H9 (cell line): ENCODE results near the gene PPP1R7. TPM values are rescaled to one million over a fixed set of nuclear protein-coding genes. Genes with fewer than 3 reads are reported as not detected.

Experiments used
- DNase-seq: peaks from one replicate; pipeline ENCODE4 v3.0.0-alpha.2; 2017
- H2AFZ ChIP-seq: one replicate; pipeline ENCODE4 v1.6.1; 2013; ENCODE audit warnings: mild to moderate bottlenecking, low read length, control low read depth, moderate library complexity
- H2AK5ac ChIP-seq: 2 replicates; pipeline ENCODE4 v1.6.1; 2013; ENCODE audit warnings: low read length, control low read depth, mixed read lengths; ENCODE audit not compliant: insufficient read length
- H2BK120ac ChIP-seq: one replicate; pipeline ENCODE4 v1.6.1; 2013; ENCODE audit warnings: low read depth, mild to moderate bottlenecking, low read length, control low read depth, inconsistent platforms; ENCODE audit not compliant: poor library complexity, severe bottlenecking
- H2BK12ac ChIP-seq: 2 replicates; pipeline ENCODE4 v1.6.1; 2013; ENCODE audit warnings: low read length, control low read depth, mixed read lengths, low read depth; ENCODE audit not compliant: insufficient read length
- H2BK15ac ChIP-seq: 2 replicates; pipeline ENCODE4 v1.6.1; 2013; ENCODE audit warnings: low read depth, low read length, control low read depth
- H2BK20ac ChIP-seq: one replicate; pipeline ENCODE4 v1.6.1; 2013; ENCODE audit warnings: low read depth, mild to moderate bottlenecking, low read length, control low read depth, inconsistent platforms; ENCODE audit not compliant: poor library complexity, severe bottlenecking
- H2BK5ac ChIP-seq: 2 replicates; pipeline ENCODE4 v1.6.1; 2013; ENCODE audit warnings: low read length, control low read depth, mixed read lengths; ENCODE audit not compliant: insufficient read length
- H3K14ac ChIP-seq: 2 replicates; pipeline ENCODE4 v1.6.1; 2013; ENCODE audit warnings: low read length, control low read depth; ENCODE audit not compliant: insufficient read depth
- H3K18ac ChIP-seq: 2 replicates; pipeline ENCODE4 v1.6.1; 2013; ENCODE audit warnings: low read depth, mild to moderate bottlenecking, mixed read lengths, low read length, control low read depth; ENCODE audit not compliant: insufficient read length
- H3K23ac ChIP-seq: 2 replicates; pipeline ENCODE4 v1.6.1; 2013; ENCODE audit warnings: low read length, control low read depth, mixed read lengths, low read depth; ENCODE audit not compliant: insufficient read length
- H3K23me2 ChIP-seq: 2 replicates; pipeline ENCODE4 v1.6.1; 2013; ENCODE audit warnings: low read depth, mild to moderate bottlenecking, mixed read lengths, low read length, control low read depth; ENCODE audit not compliant: insufficient read length, poor library complexity, severe bottlenecking
- H3K27ac ChIP-seq: 2 replicates; pipeline ENCODE4 v1.5.1; 2013; ENCODE audit warnings: low read length, control low read depth, mixed read lengths, low read depth; ENCODE audit not compliant: insufficient read length
- H3K27me3 ChIP-seq: 2 replicates; pipeline ENCODE4 v1.6.1; 2013; ENCODE audit warnings: low read length, control low read depth, inconsistent platforms; ENCODE audit not compliant: insufficient read depth
- H3K4ac ChIP-seq: 2 replicates; pipeline ENCODE4 v1.6.1; 2013; ENCODE audit warnings: low read depth, mild to moderate bottlenecking, control low read depth, inconsistent platforms, low read length, moderate library complexity
- H3K4me1 ChIP-seq: 2 replicates; pipeline ENCODE4 v1.6.1; 2013; ENCODE audit warnings: low read length, control low read depth, inconsistent platforms; ENCODE audit not compliant: insufficient read depth
- H3K4me2 ChIP-seq: 2 replicates; pipeline ENCODE4 v1.6.1; 2013; ENCODE audit warnings: low read length, control low read depth, mixed read lengths; ENCODE audit not compliant: insufficient read length, insufficient read depth
- H3K56ac ChIP-seq: 2 replicates; pipeline ENCODE4 v1.6.1; 2013; ENCODE audit warnings: low read depth, mild to moderate bottlenecking, mixed read lengths, low read length, control low read depth; ENCODE audit not compliant: insufficient read length
- H3K79me1 ChIP-seq: 2 replicates; pipeline ENCODE4 v1.6.1; 2013; ENCODE audit warnings: low read depth, mild to moderate bottlenecking, moderate library complexity, low read length, control low read depth, inconsistent platforms; ENCODE audit not compliant: insufficient read depth, poor library complexity, severe bottlenecking
- H3K79me2 ChIP-seq: 2 replicates; pipeline ENCODE4 v1.6.1; 2013; ENCODE audit warnings: low read length, control low read depth, inconsistent platforms; ENCODE audit not compliant: insufficient read depth
- H3K9ac ChIP-seq: 2 replicates; pipeline ENCODE4 v1.6.1; 2013; ENCODE audit warnings: low read length, control low read depth, mixed read lengths; ENCODE audit not compliant: insufficient read length; ENCODE audit errors: extremely low read depth
- H3K9me3 ChIP-seq: one replicate; pipeline ENCODE4 v1.6.1; 2013; ENCODE audit warnings: low read depth, low read length, inconsistent platforms; ENCODE audit not compliant: control insufficient read depth
- H3T11ph ChIP-seq: one replicate; pipeline ENCODE4 v1.6.1; 2013; ENCODE audit warnings: mild to moderate bottlenecking, low read length, control low read depth, inconsistent platforms
- H4K20me1 ChIP-seq: one replicate; pipeline ENCODE4 v1.6.1; 2013; ENCODE audit not compliant: control insufficient read depth, insufficient read length, insufficient read depth
- H4K5ac ChIP-seq: 2 replicates; pipeline ENCODE4 v1.6.1; 2013; ENCODE audit warnings: low read depth, mild to moderate bottlenecking, mixed read lengths, low read length, control low read depth; ENCODE audit not compliant: insufficient read length
- H4K8ac ChIP-seq: replicated peaks from 2 replicates; pipeline ENCODE4 v1.6.1; 2013; ENCODE audit warnings: low read length, control low read depth, mixed read lengths, low read depth; ENCODE audit not compliant: insufficient read length
- H4K91ac ChIP-seq: 2 replicates; pipeline ENCODE4 v1.6.1; 2013; ENCODE audit warnings: low read depth, mild to moderate bottlenecking, moderate library complexity, mixed read lengths, low read length, control low read depth; ENCODE audit not compliant: insufficient read length
- H3K27ac Mint-ChIP-seq, 3 experiments: 2 replicates in 2 of 3; 3 replicates in 1 of 3; pipeline ENCODE4 v1.8.0; 2020 to 2021; ENCODE audit warnings: mixed read lengths in 3 of 3, mild to moderate bottlenecking in 1 of 3, moderate library complexity in 1 of 3
- H3K27me3 Mint-ChIP-seq: 2 replicates; pipeline ENCODE4 v1.8.0; 2021; ENCODE audit warnings: low read depth, mild to moderate bottlenecking, moderate library complexity, mixed read lengths
- H3K36me3 Mint-ChIP-seq, 3 experiments: 2 replicates in 2 of 3; 3 replicates in 1 of 3; pipeline ENCODE4 v1.8.0; 2020 to 2021; ENCODE audit warnings: low read depth in 3 of 3, mixed read lengths in 3 of 3; ENCODE audit not compliant: insufficient read depth in 1 of 3
- H3K4me1 Mint-ChIP-seq, 2 experiments: 2 replicates each; pipeline ENCODE4 v1.8.0; 2020; ENCODE audit warnings: mixed read lengths in 2 of 2
- H3K4me3 Mint-ChIP-seq, 2 experiments: 2 replicates in 1 of 2; 3 replicates in 1 of 2; pipeline ENCODE4 v1.8.0; 2020 to 2021; ENCODE audit warnings: mild to moderate bottlenecking in 2 of 2, mixed read lengths in 2 of 2, moderate library complexity in 1 of 2
- H3K9me3 Mint-ChIP-seq, 2 experiments: 2 replicates in 1 of 2; 3 replicates in 1 of 2; pipeline ENCODE4 v1.8.0; 2020; ENCODE audit warnings: mild to moderate bottlenecking in 2 of 2, mixed read lengths in 2 of 2, moderate library complexity in 1 of 2
- CTCF ChIP-seq: fragments of 200-600 bp; sonication (generic); conservative IDR thresholded peaks from 3 replicates; pipeline ENCODE4 v1.8.0; 2021; ENCODE audit warnings: antibody characterized with exemption, mild to moderate bottlenecking
- WGBS: extraction: QIAGEN DNeasy Blood & Tissue Kit; methylation state at CpG from one replicate; pipeline ENCODE4 v1.1.7; 2013; ENCODE audit warnings: missing lambda C conversion rate, low lambda C conversion rate, mixed read lengths; ENCODE audit not compliant: insufficient read length; ENCODE audit errors: extremely low coverage; 5-methylcytosine and 5-hydroxymethylcytosine counted together
- total RNA-seq: library from RNA; stranded (reverse); gene quantifications from 2 replicates; pipeline ENCODE4 v1.2.1, GENCODE V29; 2021

Gene PPP1R7
- total RNA-seq, 1 experiment from 2014 or later = 60.2 TPM

GRCh38 chr2:241230435-241230834 lies 80.2 kb downstream of the PPP1R7 start:
- H3K4me1 ChIP-seq = no peaks in the 10 kb centered on the region
- no peaks in the 10 kb centered on the region for H3K79me1 ChIP-seq
- no peak overlapping the region for H3K23ac ChIP-seq
- no peak for TF ChIP-seq CTCF
- H3K79me2 ChIP-seq = no peaks in the 10 kb centered on the region
- no peak overlapping the region for H2BK12ac ChIP-seq
- no peak overlapping the region for H3K4ac ChIP-seq
- H3K4me1 Mint-ChIP-seq = no peaks in the 10 kb centered on the region
- H4K5ac ChIP-seq = no peak overlapping the region
- H2BK120ac ChIP-seq = no peak overlapping the region
- H3K23me2 ChIP-seq = no peaks in the 10 kb centered on the region
- H3K4me3 Mint-ChIP-seq = no peak overlapping the region
- H3K4me2 ChIP-seq = no peak overlapping the region
- no peaks in the 10 kb centered on the region for H3K9me3 Mint-ChIP-seq
- no CpG with 5 or more reads among the region's 19 CpGs for WGBS
- H3K27me3 ChIP-seq = no peaks in the 10 kb centered on the region
- no peak overlapping the region for H2BK5ac ChIP-seq
- H3K27ac Mint-ChIP-seq = no peak overlapping the region
- no peak for DNase-seq
- no peak overlapping the region for H2AK5ac ChIP-seq
- peaks cover 2% of the 10 kb centered on the region for H4K20me1 ChIP-seq
- no peak overlapping the region for H4K91ac ChIP-seq
- H3K27me3 Mint-ChIP-seq = no peaks in the 10 kb centered on the region; the same call in 1 of the 2 replicates
- H3T11ph ChIP-seq = no peak overlapping the region
- H3K18ac ChIP-seq = no peak overlapping the region
- H3K9ac ChIP-seq = no peak overlapping the region
- no peaks in the 10 kb centered on the region for H3K9me3 ChIP-seq
- no peak overlapping the region for H2BK20ac ChIP-seq
- no peak overlapping the region for H2BK15ac ChIP-seq
- H3K27ac ChIP-seq = no peak overlapping the region
- H3K14ac ChIP-seq = no peak overlapping the region
- H3K36me3 Mint-ChIP-seq = peaks cover 43 to 91% (median 81%) of the 10 kb centered on the region in 3 experiments; a peak in 6 of 7 replicates
- H3K56ac ChIP-seq = no peak overlapping the region
- no peak overlapping the region for H2AFZ ChIP-seq
- no peak overlapping the region for H4K8ac ChIP-seq
